GM19372 (cell line): ENCODE measurements around the gene KRTAP12-3.
"Not testable (repeated sequence)": the region's sequence is repeated elsewhere in the genome, so short reads cannot be mapped to it uniquely, and the experiment has no call there.

Source experiments
- ATAC-seq: cut with Tn5 transposase; IDR thresholded peaks from one replicate; pipeline ENCODE4 v1.9.1; 2021; ENCODE audit warnings: mild to moderate bottlenecking, low read depth, moderate library complexity; ENCODE audit not compliant: unreplicated experiment

KRTAP12-3 gene

DNA sequence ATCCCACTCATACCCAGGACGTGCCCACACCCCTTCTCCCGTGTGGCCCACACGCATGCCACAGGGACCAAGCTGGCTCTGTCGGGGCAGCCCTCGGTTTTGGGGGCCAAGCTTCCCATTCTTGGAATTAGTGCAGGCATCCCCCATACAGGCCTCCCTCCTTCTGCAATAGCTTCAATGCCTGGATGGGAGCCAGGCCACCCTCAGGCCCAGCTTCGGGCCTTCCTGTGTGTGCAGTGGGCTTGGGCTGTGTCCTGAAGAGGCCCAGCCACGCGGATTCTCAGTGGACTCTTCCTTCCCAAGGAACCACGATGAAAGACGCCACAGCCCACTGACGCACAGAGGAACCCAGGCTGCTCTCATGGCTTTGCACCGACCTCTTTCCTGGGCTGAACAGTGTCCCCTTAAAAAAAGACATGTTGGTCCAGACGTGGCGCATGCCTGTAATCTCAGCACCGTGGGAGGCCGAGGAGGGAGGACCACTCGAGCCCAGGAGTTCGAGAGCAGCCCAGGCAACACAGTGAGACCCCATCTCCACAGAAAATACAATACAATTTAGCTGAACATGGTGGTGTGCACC is 8.1 kb upstream of the KRTAP12-3 start:
- no peak for ATAC-seq

DNA sequence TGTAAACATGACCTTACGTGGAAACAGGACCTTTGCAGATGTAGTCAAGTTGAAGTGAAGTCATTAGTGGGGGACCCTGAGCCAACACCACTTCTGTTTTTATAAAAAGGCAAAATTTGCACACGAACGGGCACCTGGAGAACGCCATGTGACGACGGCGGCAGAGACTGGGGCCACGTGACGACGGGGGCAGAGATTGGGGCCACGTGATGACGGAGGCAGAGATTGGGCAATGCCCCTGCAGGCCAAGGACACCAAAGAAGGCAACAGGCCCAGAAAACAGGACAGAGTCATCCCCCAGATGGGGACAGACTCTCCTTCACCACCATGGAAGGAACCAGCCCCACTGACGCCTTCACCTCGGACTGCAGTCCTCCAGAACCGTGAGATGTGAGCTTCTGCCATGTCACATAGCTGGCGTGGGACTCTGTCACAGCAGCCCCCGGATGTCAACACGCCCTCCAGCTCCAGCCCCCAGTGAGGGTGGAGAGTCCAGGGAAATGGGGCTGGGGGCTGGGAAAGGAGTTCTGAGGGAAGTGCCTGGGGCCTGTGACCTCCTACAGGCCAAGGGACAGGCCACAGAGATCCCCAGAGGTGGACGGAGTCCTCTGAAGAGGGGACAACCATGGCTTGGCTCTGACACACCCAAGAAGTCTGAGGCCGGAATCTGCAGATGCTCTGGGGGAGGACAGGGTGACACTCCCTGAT is 7.3 kb upstream of the KRTAP12-3 start:
- no peak for ATAC-seq

DNA sequence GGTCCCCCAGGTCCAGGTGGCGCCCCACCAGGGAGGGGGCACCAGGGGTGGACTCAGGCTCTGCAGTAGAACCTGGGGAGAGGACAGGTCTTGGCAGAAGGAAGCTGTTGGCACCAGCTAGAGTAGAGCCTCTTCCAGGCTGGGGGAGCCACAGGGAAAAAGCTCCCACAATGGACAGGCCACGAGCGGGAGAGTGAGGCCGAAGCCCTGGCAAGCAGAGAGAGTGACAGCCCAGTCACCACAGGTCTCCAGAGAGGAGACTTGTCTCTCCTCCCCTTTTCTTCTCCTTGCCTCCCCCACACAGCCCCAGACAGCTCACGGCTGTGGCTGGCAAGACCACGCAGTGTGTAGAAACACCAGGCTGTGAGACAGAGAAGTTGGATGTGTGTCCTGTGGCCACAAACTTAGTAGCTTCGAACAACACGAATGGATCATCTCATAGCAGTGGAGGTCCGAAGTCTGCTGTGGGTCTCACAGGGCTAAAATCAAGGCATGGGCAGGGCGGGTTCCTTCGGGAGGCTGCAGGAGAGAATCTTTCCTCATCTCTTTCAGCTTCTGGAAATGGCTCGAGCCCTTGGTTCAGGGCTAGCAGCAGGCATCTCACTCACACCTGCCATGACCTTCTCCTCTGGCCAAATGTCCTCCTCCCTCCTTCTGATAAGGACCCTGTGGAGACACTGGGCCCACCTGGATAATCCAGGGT is 6.6 kb upstream of the KRTAP12-3 start:
- no peak for ATAC-seq

DNA sequence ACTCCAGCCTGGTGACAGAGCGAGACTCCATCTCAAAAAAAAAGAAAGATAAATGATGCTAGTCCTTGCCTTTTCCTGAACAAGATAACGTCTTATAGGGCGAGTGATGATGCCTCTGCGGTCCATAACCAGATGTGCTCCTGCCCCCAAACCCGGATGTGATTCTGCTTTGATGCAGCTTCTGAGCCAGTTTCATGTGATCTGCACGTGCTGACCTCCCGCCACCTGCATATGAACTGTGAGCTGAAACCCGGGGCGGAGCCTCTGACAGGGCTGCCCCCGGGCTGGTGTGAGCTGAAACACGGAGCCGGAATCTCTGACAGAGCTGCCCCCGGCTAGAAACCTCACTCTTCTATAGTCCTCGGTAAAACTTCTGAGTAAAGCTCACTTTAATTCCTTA is 4.6 kb upstream of the KRTAP12-3 start:
- ATAC-seq, result no peak

DNA sequence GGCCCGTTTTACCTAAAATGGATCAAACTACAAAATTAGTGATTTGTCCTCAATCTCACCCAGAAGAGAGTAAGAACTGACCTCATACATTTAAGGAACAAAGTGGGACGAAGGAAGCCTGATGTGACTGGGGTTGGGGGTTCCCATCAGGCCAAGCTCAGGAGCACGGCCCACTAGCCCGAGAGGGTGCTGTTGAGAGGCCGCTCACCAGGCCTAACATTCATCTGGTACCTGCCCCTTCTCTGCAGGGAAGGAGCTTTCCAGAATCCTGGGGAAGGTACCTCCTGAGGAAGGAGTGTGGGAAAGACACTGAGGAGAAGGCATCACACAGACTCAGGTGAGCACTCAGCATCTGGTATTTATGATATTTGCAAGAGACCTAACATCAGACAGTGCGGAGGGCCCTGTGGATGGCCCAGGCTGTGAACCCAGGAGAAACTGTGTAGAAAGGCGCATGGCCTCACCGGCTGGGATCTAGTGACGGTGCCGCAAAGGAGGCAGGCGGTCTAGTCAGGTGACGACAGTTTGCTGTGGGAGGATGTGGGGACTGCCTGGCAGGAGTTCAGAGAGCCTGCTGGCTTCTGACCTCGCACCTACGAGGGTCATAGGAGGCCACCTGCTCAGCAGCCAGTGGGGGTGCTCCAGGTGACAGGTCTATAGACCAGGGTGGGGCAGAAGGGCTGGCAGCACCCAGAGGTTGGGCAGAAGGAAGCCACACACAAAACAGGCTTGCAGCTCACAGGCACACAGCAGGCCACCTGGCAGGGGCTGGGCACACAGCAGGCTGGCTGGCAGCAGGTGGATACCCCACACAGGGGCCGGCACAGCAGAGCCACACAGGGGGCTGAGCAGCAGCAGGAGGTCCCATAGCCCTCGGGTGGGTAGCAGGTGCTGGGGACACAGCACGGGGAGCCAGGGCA is 3.8 kb upstream of the KRTAP12-3 start:
- no peak for ATAC-seq

DNA sequence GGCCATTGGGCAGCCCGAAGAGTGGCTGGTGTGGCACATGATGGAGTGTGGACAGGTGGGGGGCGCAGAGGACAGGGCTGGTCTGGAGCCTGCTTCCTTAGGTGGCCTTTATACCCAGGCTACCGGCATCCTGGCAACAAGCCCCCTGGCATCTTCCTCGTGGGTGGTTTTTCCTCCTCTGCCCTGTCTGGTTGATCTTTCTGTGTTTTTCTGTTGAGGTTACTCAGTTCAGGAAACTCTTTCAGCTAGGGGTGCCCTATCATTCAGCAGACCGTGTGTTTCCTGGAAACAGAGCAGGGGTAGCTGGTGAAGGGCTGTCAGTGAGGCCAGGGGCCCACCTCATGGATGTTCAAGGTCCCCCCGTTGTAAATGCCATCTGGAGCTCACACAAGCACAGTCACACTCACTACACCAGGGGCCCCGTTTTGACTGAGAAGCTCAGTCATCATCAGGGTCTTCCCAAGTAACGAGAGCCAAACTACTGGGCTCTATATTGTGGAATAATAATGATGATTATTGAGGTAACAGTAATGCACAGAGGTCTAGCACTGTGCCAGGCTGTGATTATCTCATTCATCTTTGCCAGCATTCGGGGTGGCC is 3.1 kb upstream of the KRTAP12-3 start, which contains the start of gene KRTAP12-4:
KRTAP12-4 (minus strand) TSS at position 84 of the 600 bp plus-strand sequence; CDS start at position 39, 45 bp downstream.
- no peak for ATAC-seq

GRCh38 chr21:44656868-44657267 is 864 bp upstream of the KRTAP12-3 start:
- ATAC-seq, result no peak

DNA sequence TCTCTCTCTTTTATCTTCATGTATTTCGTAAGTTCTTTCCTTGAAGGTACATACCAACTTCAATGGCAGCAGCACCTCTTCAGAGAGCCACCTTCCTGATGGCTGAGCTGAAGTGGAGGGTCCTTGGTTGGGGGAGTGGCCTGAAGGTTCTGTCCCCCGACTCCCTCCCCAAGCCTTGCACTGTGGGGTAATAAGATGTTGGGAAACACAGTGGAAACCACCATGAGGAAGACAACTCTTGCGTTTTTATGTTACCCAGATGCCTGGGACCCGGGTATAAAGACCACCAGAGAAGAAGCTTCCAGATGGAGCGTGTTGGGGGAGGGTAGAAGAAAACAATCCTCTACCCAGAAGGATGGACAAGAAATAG is 794 bp downstream of the KRTAP12-3 start:
- no peak for ATAC-seq

- no peak for ATAC-seq
These were observed 1.3 kb downstream of the KRTAP12-3 start for GRCh38 chr21:44658913-44659595.

GRCh38 chr21:44661567-44661966 is 3.8 kb downstream of the KRTAP12-3 start:
- ATAC-seq, result not testable (repeated sequence)

GRCh38 chr21:44664691-44665090 is 7.0 kb downstream of the KRTAP12-3 start:
- ATAC-seq, result no peak

DNA sequence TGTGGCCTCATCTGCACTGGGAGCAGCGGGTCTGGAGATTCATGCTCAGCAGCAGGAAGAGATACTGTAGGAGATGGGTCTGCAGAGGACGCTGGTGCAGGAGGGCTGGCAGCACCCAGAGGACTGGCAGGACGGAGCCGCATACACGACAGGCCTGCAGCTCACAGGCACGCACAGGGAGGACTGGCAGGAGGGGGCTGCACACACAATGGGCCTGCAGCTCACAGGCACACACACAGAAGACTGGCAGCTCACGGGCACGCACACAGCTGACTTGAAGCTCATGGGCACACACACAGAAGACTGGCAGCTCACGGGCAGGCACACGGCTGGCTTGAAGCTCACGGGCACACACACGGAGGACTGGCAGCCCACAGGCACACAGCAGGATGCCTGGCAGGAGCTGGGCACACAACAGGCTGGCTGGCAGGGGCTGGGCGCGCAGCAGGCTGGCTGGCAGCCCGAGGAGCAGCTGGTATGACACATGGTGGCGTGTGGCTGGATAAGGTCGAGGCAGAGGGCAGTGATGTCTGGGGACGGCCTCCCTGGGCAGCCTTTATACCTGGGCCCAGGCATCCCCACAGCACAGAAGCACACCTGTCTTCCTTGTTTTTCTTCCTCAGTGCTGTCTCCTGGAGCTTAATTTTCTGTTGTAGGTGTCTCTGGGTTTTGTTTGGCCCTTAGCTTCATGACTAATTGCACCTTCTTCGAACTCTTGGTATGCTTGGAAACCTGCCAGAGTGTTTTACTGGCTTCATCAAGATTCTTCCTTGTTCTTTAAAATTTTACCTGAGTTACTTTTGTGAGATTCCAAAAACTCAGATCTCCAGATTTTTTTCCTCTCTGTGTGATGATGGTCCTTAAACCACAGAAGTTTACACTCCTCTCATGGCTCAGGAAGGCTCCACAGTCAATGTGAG is 8.9 kb downstream of the KRTAP12-3 start, which contains the start of gene KRTAP12-2:
KRTAP12-2 (minus strand) TSS at position 527 of the 920 bp plus-strand sequence; CDS start at position 486, 41 bp downstream.
- no peak for ATAC-seq

DNA sequence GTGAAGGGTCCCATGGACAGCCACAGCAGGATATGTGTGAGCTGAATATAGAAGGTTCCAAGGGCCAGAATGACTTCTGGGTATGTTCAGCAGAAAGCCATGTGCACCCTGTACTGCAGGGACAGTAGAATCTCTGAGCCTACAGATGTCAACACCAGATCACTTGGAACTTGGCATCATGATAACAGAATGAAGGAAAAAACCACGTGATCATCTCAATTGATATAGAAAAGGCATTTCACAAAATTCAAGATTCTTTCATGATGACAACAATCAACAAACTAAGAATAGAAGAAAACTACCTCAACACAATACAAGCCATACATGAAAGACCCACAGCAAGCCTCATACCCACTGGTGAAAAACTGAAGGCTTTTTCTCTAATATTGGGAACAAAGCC is 9.9 kb downstream of the KRTAP12-3 start:
- ATAC-seq, result no peak

DNA sequence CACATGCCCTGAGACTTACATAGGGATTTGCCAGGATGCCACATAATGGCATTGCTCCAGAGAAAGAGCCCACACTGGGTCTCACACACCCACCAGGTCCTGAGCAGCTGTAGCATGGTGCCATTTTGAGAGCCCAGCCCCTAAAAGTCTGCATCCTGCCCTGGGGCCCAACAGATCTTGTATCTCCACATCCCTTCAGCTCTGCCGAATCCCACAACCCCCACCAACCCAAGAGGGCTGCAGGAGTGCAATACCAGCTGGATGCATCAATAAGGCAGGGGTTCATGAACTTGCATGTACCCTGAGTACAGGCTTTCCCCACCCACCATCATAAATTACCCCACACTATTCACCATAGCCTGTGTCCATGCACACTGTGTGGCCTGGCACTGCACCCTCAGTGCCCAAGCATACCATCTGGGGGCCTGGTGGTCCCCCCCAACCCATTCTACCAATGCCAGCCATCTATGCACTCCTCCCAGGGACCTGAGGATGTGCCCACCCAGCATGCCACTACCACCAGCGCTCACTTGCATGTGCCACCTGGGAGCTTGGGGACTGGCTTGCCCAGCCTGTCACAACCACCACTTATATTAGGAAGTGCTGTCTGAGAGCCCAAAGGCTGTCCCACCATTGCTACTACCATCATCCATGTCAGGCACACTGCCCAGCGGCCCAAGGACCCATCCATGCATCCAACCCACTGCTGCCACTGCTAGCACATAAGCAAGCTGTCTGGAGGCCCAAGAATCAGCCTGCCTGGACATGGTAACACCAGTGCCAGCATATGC is 13.1 kb downstream of the KRTAP12-3 start:
- no peak for ATAC-seq

GRCh38 chr21:44671911-44672310 is 14.2 kb downstream of the KRTAP12-3 start:
- no peak for ATAC-seq

GRCh38 chr21:44677881-44678280 is 20.1 kb downstream of the KRTAP12-3 start:
- ATAC-seq, result no peak

- no peak for ATAC-seq
These were observed 23.4 kb downstream of the KRTAP12-3 start for GRCh38 chr21:44681152-44681551.
